GM18861 (cell line): ENCODE data around the gene PIERCE2.
A peak's percentile ranks its signal among the peaks of the same experiment; 100 is the strongest.
"Not testable (repeated sequence)": the region's sequence is repeated elsewhere in the genome, so short reads cannot be mapped to it uniquely, and the experiment has no call there.

Experiments used
- ATAC-seq: cut with Tn5 transposase; IDR thresholded peaks from one replicate; pipeline ENCODE4 v1.9.1; 2021; ENCODE audit not compliant: unreplicated experiment

PIERCE2 gene

DNA sequence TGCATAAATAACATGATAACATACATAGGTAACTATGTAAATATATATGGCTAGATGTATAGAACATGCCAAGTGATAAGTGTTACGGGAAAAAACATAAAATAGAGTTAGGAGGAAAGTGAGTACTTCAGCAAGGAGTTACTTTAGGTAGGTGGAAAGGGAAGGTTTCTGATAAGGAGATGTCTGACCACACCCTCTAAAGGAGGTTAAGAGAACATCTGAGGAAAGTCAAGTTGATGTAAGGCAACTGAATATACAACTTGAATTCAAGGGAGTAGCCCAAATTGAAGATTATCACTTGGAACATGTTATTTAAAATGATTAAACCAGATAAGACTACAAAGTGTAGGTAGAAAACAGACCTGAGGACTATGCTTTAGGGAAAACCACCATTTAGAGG is 13.8 kb downstream of the PIERCE2 start:
- no peak for ATAC-seq

- ATAC-seq, result peak; percentile 60
These were observed 26.9 kb downstream of the PIERCE2 start for GRCh38 chr15:55434989-55435825.

DNA sequence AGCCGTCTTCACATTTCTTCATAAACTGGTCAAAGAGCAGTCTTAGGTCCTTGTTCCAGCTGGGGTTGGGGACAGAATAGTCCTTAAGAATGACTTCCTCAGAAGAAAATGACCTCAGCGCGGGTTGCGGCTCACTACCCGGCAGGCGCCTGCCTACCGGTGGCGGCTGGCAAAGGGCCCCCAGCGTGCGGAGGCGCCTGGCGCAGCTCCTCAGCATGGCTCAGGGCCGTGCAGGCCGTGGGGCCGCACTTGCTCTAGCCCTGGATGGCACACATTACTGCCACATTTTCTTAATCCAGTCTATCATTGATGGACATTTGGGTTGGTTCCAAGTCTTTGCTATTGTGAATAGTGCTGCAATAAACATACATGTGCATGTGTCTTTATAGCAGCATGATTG is 34.8 kb downstream of the PIERCE2 start:
- ATAC-seq, result not testable (repeated sequence)

DNA sequence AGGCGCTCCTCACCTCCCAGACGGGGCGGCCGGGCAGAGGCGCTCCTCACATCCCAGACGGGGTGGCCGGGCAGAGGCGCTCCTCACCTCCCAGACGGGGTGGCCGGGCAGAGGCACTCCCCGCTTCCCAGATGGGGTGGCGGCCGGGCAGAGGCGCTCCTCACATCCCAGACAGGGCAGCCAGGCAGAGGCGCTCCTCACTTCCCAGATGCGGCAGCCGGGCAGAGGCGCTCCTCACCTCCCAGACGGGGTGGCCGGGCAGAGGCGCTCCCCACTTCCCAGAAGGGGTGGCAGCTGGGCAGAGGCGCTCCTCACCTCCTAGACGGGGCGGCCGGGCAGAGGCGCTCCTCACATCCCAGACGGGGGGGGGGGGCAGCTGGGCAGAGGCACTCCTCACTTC is 37.6 kb downstream of the PIERCE2 start:
- not testable (repeated sequence) for ATAC-seq

DNA sequence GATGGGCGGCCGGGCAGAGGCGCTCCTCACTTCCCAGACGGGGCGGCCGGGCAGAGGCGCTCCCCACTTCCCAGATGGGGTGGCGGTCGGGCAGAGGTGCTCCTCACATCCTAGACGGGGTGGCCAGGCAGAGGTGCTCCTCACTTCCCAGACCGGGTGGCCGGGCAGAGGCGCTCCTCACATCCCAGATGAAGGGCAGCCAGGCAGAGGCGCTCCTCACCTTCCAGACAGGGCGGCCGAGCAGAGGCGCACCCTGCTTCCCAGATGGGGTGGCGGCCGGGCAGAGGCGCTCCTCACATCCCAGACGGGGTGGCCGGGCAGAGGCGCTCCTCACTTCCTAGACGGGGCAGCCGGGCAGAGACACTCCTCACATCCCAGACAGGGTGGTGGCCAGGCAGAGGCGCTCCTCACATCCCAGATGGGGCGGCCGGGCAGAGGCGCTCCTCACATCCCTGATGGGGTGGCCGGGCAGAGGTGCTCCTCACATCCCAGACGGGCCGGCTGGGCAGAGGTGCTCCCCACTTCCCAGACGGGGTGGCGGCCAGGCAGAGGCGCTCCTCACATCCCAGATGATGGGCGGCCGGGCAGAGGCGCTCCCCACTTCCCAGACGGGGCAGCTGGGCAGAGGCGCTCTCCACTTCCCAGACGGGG is 38.2 kb downstream of the PIERCE2 start:
- not testable (repeated sequence) for ATAC-seq

DNA sequence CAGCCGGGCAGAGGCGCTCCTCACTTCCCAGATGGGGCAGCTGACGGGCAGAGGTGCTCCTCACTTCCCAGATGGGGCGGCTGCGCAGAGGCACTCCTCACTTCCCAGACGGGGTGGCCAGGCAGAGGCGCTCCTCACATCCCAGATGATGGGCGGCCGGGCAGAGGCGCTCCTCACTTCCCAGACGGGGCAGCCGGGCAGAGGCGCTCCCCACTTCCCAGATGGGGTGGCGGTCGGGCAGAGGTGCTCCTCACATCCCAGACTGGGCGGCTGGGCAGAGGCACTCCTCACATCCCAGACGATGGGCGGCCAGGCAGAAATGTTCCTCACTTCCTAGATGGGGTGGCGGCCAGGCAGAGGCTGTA is 38.7 kb downstream of the PIERCE2 start:
- not testable (repeated sequence) for ATAC-seq

DNA sequence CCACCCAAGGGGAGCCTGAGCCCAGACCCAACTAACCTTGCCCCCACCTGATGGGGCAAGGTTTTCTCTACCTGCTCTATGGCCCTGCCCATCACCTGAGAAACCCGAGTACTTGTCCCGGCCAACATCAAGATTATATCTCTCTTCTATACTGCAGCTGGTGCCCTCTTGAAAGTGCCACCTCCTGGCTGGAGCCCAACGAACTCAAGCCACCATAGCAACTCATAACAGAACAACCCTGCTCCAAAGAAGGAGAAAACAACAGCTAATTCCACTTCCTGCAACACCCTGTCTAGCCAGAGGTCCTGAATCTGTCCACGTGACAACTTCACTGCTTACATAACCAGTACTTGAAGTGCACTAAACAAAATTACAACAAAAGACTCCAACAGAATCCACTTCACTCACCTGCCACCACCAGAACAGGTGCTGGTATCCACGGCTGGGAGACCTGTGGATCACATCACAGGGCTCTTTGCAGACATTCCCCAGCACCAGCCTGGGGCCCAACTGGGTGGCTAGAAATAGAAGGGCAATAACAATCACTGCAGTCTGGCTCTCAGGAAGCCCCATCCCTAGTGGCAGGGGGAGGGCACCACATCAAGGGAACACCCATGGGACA is 49.2 kb downstream of the PIERCE2 start:
- ATAC-seq, result no peak

DNA sequence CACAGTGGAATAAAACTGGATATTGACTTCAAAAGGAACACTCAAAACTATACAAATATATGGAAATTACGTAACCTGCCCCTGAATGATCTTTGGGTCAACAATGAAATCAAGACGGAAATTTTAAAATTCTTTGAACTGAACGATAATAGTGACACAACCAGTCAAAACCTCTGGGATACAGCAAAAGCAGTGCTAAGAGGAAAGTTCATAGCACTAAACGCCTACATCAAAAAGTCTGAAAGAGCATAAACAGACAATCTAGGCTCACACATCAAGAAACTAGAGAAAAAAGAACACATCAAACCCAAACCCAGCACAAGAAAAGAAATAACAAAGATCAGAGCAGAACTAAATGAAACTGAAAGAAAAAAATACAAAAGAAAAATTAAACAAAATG is 53.2 kb downstream of the PIERCE2 start:
- no peak for ATAC-seq

- no peak for ATAC-seq
These were observed 60.0 kb downstream of the PIERCE2 start for GRCh38 chr15:55468321-55468720.
